Spleen (tissue), 7 donors: ENCODE measurements around the gene HELQ.

Experiments used
- CTCF ChIP-seq, 11 experiments: fragments of 200-600 bp in 7 of 11; fragments of 450-650 bp in 4 of 11; sonication (generic) in 4 of 11; IDR thresholded peaks in 8 of 11; conservative IDR thresholded peaks in 3 of 11; 1 replicate in 7 of 11; 2 replicates in 4 of 11; pipeline versions ENCODE4 v1.4.0 to v1.8.0; 2016 to 2021; ENCODE audit warnings: antibody characterized with exemption in 11 of 11, inconsistent platforms in 4 of 11, mild to moderate bottlenecking in 1 of 11
- POLR2AphosphoS5 ChIP-seq, 3 donors: sonication (generic); formaldehyde crosslinking; IDR thresholded peaks; one replicate each; pipeline ENCODE4 v1.5.1; 2017; ENCODE audit warnings: antibody characterized with exemption in 3 of 3
- donor health status: DM: no; HTN: no; CAD: no; lungs with moderate emphysema.
- donor health status: DM: no; HTN: no; CAD: no.
- donor health status: DM: no; HTN: no; CAD: no.

GRCh38 chr4:83387012-83387411, 68.6 kb downstream of the HELQ start:
- TF ChIP-seq POLR2AphosphoS5 (IDR thresholded peaks at IDR 0.05) (no peak), CTCF (IDR thresholded peaks at IDR 0.05 in 8 of 11, conservative IDR thresholded peaks at IDR 0.05 in 3 of 11) (no peak)
